GM19463 (cell line): ENCODE data around the gene SCG2.
"Not testable (repeated sequence)": the region's sequence is repeated elsewhere in the genome, so short reads cannot be mapped to it uniquely, and the experiment has no call there.

Source experiments
- ATAC-seq: cut with Tn5 transposase; IDR thresholded peaks from one replicate; pipeline ENCODE4 v1.9.1; 2021; ENCODE audit warnings: mild to moderate bottlenecking, moderate library complexity; ENCODE audit not compliant: unreplicated experiment

SCG2 gene

GRCh38 chr2:223613017-223613950, 11.1 kb upstream of the SCG2 start:
- ATAC-seq: no peak

GRCh38 chr2:223612501-223612900, 10.3 kb upstream of the SCG2 start:
- ATAC-seq: no peak

- ATAC-seq: no peak
These were observed 8.9 kb upstream of the SCG2 start for GRCh38 chr2:223611061-223611460.

- no peak for ATAC-seq
These were observed 5.3 kb upstream of the SCG2 start for GRCh38 chr2:223607476-223607875.

- ATAC-seq: no peak
These were observed 4.8 kb upstream of the SCG2 start for GRCh38 chr2:223606946-223607345.

- ATAC-seq: no peak
These were observed 2.1 kb upstream of the SCG2 start for GRCh38 chr2:223604231-223604630.

- ATAC-seq: no peak
These were observed 811 bp upstream of the SCG2 start for GRCh38 chr2:223602972-223603371.

GRCh38 chr2:223601018-223601417, 1.1 kb downstream of the SCG2 start:
- ATAC-seq: no peak

GRCh38 chr2:223599640-223600380, 2.4 kb downstream of the SCG2 start:
- no peak for ATAC-seq

GRCh38 chr2:223598994-223599639, 3.0 kb downstream of the SCG2 start:
- no peak for ATAC-seq

GRCh38 chr2:223597076-223597475, 5.1 kb downstream of the SCG2 start:
- no peak for ATAC-seq

- no peak for ATAC-seq
These were observed 6.0 kb downstream of the SCG2 start for GRCh38 chr2:223596208-223596607.

GRCh38 chr2:223594831-223595230, 7.3 kb downstream of the SCG2 start:
- no peak for ATAC-seq

GRCh38 chr2:223594259-223594658, 7.9 kb downstream of the SCG2 start:
- no peak for ATAC-seq

- not testable (repeated sequence) for ATAC-seq
These were observed 9.5 kb downstream of the SCG2 start for GRCh38 chr2:223592689-223593088.

- ATAC-seq: no peak
These were observed 10.6 kb downstream of the SCG2 start for GRCh38 chr2:223591596-223591995.

GRCh38 chr2:223590964-223591363, 11.2 kb downstream of the SCG2 start:
- no peak for ATAC-seq

- no peak for ATAC-seq
These were observed 12.3 kb downstream of the SCG2 start for GRCh38 chr2:223589901-223590300.

- ATAC-seq: no peak
These were observed 13.9 kb downstream of the SCG2 start for GRCh38 chr2:223588251-223588650.

- ATAC-seq: no peak
These were observed 14.9 kb downstream of the SCG2 start for GRCh38 chr2:223587301-223587700.

GRCh38 chr2:223586261-223586660, 15.9 kb downstream of the SCG2 start:
- ATAC-seq: no peak

GRCh38 chr2:223585666-223586065, 16.5 kb downstream of the SCG2 start:
- ATAC-seq: no peak
